Endothelial cell of hepatic sinusoid (primary cell): ENCODE results near the gene CFAP46.

ENCODE experiments used
- in situ Hi-C: cut with HindIII; loops from 2 replicates; pipeline ENCODE4 v1.10.0; 2017; ENCODE audit warnings: low sequenced_read_pairs

The CFAP46 gene

DNA sequence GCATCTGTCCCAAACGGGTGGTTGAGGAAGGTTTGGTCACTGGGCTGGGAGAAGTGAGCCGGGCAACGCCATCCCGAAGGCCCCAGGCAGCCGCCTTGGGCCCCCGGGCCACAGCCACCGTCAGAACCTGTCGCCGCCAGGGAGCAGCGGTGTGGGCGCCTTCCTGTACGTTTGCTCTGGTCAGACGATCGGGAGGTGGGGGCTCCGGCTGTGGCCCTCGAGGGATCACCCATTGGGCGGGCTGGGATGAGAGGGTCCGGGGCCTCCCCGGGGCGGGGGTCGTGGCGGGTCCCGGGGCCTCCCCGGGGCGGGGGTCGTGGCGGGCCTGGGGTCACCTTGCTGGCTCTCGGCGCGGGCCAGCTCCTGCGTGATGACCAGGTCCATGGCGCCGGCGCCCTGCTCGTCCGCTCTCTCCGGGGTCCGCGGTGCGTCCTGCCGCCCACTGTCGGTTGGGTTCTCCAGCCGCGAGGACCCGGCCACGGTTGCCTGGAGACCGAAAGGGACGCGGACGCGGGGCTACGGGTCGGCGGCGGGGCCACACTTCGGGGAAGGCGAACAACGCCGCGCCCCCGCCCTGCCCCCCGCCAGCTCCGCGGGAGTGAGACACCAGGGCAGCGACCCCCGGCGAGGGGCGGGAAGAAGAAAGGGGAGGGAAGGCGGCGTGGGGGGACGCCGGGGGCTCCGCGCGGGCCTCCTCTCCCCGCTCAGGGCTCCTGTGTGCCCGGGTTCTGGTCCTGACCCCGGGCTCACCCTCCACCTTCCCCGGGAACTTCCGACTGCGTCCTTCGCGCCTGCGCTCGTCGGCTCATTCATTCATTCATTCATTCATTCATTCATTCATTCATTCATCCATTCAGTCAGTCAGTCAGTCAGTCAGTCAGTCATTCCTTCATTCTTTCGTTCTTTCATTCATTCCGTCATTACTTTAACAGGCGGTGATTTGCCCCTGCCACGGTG is at the start of gene CFAP46:
Gene CFAP46 (minus strand): TSS at position 470 of the 957 bp plus-strand sequence. CDS start 86 bp downstream, at position 384.
- in situ Hi-C loops, result loop anchor here (10.0 kb wide), 1 partner anchor 202 kb away; no protein-coding TSS in a partner anchor

DNA sequence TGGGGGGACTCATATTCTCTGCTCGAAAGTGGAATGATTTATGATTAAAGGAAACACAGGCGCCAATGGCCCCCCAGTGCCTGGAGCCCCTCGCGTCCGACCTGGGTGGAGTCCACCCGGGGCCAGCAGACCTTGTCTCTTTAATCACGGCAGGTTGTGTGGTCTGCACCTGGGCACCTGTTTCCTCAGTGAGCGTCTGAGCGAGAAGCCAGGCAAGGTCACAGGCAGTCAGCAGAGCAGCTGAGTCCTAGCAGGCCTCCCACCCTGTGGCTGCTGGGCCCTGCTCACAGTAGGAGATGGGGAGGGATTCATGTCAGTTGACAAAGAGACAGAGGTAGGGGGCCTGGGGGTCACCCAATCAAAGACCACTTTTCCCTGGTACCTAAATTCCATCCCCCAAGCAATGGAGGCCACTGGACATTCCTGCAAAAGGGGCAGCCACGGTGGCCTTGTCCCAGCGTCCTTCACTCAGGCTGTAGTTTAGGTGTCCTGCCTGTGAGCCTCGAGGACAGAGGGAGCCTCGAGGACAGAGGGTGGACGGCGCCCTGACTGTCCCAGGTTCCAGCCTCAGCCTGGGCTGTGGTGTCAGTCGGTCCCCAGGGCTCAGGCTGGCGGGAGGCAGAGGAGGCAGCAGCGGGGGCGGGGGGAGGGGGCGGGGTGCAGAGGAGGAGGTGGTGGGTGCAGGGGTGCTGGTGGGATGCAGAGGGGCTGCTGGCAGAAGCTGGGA is 49.5 kb upstream of the CFAP46 start:
- in situ Hi-C loops, result loop anchor here (5.0 kb wide), 1 partner anchor 40 kb away; no protein-coding TSS in a partner anchor

DNA sequence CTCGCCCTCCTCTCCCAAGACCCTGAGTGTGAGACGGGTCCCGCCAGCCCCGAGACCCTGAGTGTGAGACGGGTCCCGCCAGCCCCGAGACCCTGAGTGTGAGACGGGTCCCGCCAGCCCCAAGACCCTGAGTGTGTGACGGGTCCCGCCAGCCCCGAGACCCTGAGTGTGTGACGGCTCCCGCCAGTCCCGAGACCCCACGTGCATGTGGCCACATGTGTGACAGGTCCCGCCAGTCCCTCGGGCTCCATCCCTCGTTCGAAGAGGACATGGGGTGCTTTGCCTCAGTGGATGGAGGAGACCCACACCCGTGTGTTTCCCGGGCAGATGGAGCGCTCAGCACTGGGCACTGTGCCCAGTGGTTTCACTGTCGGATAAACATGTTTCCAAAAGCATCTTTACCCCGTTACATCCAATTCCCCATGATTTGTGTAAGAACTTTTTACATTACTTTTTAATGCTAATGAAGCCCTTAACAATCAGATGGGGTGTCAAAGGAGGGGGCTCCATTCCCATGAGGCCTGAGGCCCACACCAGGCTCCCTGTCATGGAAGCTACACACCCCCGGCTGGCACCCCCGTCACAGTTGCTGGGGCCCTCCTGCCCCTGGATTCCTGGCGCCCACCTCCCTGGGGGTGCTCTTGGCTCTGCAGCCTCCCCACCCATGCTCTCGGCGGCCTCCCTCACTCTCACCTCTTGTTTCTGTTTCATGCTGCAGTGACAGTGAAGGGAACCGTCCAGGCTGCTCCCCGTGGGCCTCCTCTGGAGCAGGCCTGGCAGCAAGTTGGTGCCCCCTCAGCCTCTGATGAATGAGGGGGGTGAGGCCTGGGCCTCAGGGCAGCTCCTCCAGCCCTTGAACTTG is 48.5 kb upstream of the CFAP46 start:
- in situ Hi-C loops, result loop anchor here (5.0 kb wide), 1 partner anchor 41 kb away; no protein-coding TSS in a partner anchor

DNA sequence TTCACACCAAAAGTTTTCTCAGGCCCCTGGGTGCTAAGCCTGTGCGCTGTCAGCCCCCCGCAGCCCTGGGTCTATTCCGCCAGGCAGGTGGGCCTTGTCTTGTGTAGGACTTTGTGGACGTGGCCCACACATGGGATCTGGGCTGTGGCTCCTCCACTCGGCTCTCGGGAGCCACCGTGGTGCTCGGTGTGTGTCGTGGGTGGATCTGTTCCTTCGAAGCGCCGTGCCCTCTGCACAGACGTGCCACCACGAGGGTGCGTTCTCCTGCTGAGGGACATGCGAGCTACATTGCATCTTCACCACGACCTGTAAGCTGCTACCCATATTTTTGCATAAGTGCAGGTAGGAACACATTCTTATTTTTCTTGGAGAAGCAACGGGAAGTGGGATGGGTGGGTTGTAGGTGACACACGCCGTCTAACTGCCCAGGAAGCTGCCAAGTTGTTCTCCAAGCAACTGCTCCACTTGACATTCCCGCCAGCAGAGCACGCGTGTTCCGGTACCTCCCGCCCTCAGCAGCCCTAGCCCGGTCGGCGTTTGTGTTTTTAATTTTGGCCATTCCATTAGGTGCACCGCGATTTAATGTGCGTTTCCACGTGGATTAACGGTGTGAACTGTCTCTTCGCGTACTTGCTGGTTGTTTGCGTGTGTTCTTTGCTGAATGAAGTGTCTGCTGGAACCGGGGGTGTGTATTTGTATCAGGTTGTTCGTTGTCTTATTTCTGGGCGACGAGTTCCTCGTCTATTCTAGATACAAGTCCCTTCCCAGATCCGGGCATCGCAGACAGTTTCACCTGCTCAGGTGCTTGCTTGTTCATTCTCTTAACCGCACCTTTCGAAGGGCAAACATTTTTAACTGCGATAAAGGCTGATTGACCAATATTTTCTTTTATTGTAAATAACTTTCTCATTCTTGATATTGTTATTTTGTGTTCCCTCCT is 47.4 kb upstream of the CFAP46 start:
- in situ Hi-C loops, result loop anchor here (5.0 kb wide), 1 partner anchor 43 kb away; no protein-coding TSS in a partner anchor

DNA sequence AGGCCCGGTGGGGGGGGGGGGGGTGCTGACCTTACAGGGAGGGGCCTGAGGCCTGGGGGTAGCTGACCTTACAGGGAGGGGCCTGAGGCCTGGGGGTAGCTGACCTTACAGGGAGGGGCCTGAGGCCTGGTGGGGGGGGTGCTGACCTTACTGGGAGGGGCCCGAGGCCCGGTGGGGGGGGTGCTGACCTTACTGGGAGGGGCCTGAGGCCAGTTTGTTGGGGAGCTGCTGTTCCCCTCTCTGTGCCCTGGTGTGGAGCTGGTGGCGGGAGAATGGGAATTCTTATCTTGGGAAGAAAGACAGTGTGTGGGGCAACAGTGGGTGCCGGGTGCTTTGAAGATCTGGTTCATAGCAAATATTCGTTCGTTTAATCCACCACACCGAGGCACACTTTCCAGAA is 46.6 kb upstream of the CFAP46 start:
- in situ Hi-C loops, result no loop called here

DNA sequence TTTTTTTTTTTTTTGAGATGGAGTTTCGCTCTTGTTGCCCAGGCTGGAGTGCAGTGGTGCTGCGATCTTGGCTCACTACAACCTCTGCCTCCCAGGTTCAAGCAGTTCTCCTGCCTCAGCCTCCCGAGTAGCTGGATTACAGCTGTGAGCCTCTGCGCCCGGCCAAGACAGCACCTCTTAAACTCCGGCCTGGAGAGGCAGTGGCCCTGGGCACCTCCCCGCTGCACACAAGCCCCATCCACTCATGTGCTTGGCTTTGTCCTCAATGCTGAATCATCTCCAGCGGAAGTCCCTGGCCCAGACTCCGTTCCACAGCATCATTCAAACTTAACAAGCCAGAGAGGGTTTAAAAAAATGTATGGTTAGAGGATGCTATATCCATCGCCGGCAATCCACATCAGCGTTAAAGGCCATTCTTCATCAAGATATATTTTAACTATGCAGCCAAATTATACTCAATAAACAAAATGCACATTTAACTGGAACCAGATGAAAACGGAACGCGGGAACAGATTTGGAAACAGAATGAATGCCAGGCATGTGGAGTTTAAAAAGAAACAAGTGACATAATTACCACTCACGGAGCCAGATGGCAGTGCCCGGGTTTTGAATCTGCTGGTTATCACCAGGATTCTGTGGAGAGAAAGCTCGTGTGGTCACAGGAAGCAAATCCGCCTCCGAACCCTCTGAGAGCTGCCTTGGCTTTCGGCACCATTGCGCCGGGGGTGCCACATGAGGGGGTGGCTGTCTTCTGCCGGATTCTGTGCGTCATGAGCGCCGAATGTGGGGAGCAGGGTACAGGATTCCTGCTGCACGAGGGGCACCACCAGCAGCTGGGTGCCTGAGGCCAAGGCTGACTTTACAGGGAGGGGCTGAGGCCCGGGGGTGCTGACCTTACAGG is 45.6 kb upstream of the CFAP46 start:
- in situ Hi-C loops, result no loop called here

DNA sequence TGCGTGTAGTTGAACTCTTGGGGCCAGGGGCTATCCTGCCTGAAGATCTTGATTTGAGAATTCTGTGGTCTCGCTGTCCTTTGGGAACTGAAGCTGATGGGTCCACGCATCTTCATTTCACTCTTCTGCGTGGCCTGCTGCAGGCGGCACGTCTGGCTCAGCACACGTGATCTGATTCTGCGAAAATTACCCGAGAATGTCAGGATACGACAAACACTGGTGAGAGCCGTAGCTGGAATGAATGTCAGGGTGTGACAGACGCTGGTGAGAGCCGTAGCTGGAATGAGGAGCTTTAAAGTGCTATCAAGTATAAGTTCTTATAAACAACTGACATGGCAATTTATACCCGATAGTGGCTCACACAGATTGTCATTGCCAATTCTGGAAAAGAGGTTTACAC is 44.6 kb upstream of the CFAP46 start:
- in situ Hi-C loops, result no loop called here

DNA sequence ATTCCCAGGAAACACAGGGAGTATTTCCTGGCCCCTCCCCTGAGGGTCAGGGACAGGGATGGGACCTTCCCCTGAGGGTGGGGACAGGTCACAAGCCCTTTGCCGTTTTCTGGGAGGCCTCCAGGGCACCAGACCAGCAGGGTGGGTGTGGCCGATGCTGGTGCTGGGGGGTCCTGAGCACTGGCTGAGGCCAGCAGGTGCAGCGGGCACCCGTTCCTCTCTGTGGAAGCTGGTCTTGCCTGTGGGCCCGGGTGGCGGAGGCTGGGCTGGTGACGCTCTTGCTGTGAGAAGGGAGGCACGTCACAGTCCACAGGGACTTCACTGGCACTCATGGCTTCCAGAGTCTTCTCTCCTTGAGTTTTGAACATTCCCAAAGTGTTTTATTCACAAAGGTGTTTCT is 44.2 kb upstream of the CFAP46 start:
- in situ Hi-C loops, result no loop called here

DNA sequence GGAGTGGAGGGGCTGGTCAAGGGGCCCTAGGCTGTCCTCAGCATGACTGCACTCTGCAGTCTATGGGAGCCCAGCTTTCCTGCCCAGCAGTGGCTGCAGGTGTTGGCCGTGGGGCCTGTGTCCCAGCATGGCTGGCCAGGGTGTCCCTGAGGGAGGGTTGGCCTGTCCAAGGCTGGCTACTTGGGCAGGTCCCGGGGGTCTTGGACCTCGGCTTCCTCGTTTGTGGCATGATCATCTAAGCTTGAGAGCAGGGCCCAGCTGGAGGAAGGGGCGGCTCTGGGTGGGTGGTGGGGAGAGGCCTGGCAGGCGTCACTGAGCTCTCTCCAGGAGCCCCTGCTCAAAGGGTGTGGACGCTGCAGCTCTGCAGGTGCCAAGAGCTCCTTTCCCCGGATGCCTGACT is 43.7 kb upstream of the CFAP46 start:
- in situ Hi-C loops, result no loop called here

DNA sequence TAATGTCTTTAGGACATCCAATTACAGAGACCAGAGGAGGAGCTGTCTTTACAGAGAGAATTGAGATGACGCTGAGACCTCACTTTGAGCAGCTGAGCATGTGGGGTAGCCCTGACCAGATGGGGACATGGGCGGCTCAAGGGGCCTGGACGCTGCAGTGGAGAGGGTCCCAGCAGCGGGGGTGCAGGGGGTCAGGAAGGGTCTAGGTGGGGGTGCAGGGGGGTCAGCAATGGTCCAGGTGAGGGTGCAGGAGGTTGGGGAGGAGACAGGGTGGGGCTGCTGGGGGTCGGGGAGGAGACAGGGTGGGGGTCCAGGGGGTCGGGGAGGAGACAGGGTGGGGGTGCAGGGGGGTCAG is 43.2 kb upstream of the CFAP46 start:
- in situ Hi-C loops, result no loop called here

DNA sequence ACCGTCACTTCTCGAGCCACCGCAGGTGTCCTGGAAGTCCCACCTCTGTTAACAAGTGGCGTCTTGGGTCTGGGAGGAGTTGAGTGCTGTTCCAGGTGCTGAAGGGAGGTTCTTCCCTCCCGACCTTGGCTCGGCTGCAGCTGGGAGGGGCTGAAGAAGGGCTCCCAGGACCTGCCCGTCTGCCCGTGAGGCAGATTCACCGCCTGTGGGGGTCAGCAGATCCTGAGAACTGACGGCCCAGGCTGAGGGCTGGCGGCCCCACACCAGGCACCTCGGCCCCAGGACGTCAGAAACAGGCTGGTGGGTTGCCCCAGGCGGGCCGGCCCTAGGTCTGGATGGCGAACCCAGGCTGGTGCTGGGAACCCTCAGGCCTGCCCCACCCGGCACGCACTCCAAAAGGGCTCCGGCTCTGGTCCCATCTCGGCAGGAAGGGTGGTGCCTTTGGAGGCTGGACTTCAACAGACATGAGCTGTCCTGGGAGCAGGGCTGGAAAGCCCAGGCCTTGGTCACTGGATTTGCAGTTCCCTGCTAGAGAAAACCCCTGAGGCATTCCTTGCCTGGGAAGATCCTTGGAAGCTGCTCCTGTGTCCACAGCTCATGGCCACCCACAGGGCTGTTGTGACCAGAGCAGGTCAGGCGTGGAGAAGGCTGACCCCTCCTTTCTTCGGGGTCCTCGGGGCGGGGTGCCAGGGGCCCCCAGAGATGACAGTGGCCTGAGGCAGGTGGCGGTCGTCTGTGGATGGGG is 42.6 kb upstream of the CFAP46 start:
- in situ Hi-C loops, result no loop called here

DNA sequence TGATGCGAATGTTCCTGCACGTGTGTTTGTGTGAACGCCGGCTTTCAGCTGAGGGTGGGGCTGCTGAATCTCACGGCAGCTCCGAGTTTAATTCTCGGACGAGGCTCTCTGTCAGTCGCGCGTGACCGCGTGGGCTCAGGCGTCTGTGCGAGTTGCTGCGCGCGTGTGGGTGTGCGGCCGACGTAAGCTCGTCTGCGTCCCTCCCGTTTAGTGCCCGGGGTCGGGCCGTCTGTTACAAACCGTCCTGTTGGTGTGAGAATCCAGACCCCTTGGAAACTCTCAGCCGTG is 41.6 kb upstream of the CFAP46 start:
- in situ Hi-C loops, result no loop called here

DNA sequence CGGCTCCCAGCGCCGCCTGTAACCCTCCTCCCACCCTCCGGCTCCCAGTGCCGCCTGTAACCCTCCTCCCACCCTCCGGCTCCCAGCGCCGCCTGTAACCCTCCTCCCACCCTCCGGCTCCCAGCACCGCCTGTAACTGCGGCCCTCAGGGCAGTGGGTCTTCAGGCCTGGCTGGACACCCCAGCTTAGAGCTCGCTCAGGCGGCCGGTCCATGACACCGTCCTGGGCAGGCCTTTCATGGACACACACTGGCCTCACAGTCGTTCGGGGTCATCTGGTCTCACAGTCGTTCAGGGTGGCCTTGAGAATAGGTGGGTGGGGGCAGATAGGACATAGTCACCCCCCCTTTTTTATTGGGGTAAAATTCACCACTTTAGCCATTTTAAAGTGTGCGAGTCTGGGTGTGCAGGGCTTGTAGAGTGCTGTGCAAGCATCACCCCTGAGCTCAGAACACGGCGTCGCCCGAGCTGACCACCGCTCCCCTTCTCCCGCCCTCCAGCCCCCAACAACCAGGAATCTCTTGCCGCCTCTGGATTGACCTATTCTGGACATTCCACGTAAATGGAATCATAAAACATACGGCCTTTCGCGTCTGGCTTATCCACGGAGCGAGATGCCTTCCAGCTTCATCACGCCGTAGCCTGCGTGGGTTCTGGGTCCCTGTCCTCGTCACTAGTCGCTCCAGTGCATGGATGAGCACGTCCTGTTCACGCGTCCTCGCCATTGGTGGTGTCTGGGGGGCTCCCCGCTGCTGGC is 41.1 kb upstream of the CFAP46 start:
- in situ Hi-C loops, result no loop called here

DNA sequence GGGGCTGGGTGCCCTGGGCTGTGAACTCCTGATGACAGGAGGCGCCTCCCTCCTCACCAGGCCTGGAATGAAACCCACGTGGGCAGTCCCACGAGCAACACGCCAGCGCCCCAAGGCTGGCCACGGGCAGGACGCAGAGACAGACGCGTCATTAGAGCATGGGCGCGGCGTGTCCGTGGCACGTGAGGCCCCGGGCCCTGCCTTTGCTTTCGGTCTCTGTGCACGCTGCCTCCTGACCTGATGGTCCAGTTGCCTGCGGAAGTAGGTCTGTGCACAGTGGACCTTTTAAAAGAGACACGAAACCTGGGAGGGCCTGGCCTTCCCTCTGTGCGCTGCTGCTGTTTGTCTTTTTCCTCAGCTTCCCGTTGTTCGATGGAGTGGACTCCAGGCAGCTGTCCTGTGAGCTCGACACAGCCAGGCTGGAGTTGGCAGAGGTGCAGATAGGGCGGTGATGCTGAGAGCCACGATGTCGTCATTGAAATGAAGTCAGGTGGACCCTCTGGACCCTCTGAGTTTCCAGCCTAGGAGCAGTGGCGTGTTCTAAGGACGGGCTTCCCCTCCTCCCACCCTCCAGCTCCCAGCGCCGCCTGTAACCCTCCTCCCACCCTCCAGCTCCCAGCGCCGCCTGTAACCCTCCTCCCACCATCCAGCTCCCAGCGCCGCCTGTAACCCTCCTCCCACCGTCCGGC is 40.1 kb upstream of the CFAP46 start:
- in situ Hi-C loops, result no loop called here

DNA sequence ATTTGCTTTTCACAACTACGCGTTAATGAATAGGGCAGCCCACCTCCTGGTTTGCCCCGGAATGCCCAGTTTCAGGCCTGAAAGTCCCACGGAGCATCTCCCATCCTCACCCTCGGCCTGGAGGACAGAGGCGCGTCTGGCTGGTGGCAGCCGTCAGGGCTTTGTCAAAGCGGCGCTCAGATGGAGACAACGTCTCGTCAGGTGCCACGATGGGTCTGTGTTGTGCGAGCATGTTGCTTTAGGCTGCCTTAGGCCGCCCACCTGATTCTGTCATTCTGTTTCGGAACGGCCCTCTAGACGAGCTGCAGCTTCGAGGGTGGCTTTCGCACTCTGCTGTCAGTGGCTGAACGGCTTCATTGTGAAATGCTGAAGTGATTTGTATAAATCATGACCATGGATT is 39.4 kb upstream of the CFAP46 start:
- in situ Hi-C loops, result no loop called here

DNA sequence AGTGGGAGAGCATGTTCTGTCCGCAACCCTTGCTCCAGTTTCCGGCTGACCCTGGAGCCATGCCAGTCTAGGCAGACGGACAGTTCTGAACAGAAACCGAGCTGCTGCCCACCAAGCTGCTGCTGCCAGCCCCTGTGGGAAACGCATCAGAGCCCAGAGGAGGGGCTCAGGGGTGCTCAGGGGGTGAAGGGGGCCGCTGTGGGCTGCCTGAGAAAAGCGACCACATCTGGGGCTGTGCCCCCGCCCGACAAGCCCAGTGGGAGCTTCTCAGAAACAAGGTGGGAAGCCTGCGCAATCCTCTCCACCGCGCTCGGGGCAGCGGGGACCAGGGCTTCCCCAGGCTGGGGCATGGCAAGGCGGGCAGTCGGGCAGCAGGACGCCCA is 38.8 kb upstream of the CFAP46 start:
- in situ Hi-C loops, result no loop called here
